ENCODE measurements around the gene CCDC85C. TPM values are rescaled to one million over a fixed set of nuclear protein-coding genes. Genes with fewer than 3 reads are reported as not detected.

The CCDC85C gene
- total RNA-seq, 2 experiments from 2014 or later = 10.2 to 11.7 TPM

GRCh38 chr14:99587460-99588278 is 16.3 kb downstream of the CCDC85C start:
- H3K4me3 Mint-ChIP-seq = no peak overlapping the region
- no peaks in the 10 kb centered on the region for H3K27me3 Mint-ChIP-seq
- H3K9me3 Mint-ChIP-seq = no peaks in the 10 kb centered on the region
- H3K4me1 Mint-ChIP-seq = peaks cover 5% of the 10 kb centered on the region
- ChIA-PET CTCF (no interaction called here), POLR2A (no interaction called here)
- no peak overlapping the region for H3K27ac Mint-ChIP-seq
- H3K36me3 Mint-ChIP-seq (ENCODE audit: low read depth) = no peaks in the 10 kb centered on the region
- DNase-seq = no peak

- Mint-ChIP-seq H3K27me3 (no peaks in the 10 kb centered on the region), H3K4me1 (peaks cover 5% of the 10 kb centered on the region), H3K9me3 (no peaks in the 10 kb centered on the region), H3K4me3 (no peak overlapping the region), H3K36me3 (ENCODE audit: low read depth) (no peaks in the 10 kb centered on the region), H3K27ac (no peak overlapping the region)
- POLR2A ChIA-PET = no interaction called here
- DNase-seq = no peak
- CTCF ChIA-PET = no interaction called here
Observed at GRCh38 chr14:99586761-99587459, 17.1 kb downstream of the CCDC85C start.

- no peak for DNase-seq
- Mint-ChIP-seq H3K27ac (no peak overlapping the region), H3K9me3 (no peaks in the 10 kb centered on the region), H3K4me3 (no peak overlapping the region), H3K4me1 (peaks cover 5% of the 10 kb centered on the region), H3K36me3 (ENCODE audit: low read depth) (no peaks in the 10 kb centered on the region), H3K27me3 (no peaks in the 10 kb centered on the region)
- CTCF ChIA-PET = interaction anchor here (0.6 kb wide), 1 partner anchor 67 kb away, joined by 4 read pairs; no protein-coding TSS in a partner anchor
- POLR2A ChIA-PET = no interaction called here
Observed at GRCh38 chr14:99586054-99586760, 17.8 kb downstream of the CCDC85C start.

GRCh38 chr14:99584823-99585222 is 19.2 kb downstream of the CCDC85C start:
- no peak for DNase-seq
- Mint-ChIP-seq H3K9me3 (no peaks in the 10 kb centered on the region), H3K27ac (no peak overlapping the region), H3K4me3 (no peak overlapping the region), H3K4me1 (peaks cover 4% of the 10 kb centered on the region), H3K27me3 (no peaks in the 10 kb centered on the region), H3K36me3 (ENCODE audit: low read depth) (no peaks in the 10 kb centered on the region)
- CTCF ChIA-PET = no interaction called here
- POLR2A ChIA-PET = no interaction called here

GRCh38 chr14:99581938-99582337 is 22.1 kb downstream of the CCDC85C start:
- Mint-ChIP-seq H3K27me3 (no peaks in the 10 kb centered on the region), H3K27ac (no peak overlapping the region), H3K36me3 (ENCODE audit: low read depth) (no peaks in the 10 kb centered on the region), H3K9me3 (no peaks in the 10 kb centered on the region), H3K4me1 (no peaks in the 10 kb centered on the region), H3K4me3 (no peak overlapping the region)
- ChIA-PET CTCF (no interaction called here), POLR2A (no interaction called here)
- no peak for DNase-seq

- Mint-ChIP-seq H3K4me1 (no peaks in the 10 kb centered on the region), H3K4me3 (no peak overlapping the region), H3K9me3 (no peaks in the 10 kb centered on the region), H3K36me3 (ENCODE audit: low read depth) (no peaks in the 10 kb centered on the region), H3K27ac (no peak overlapping the region), H3K27me3 (no peaks in the 10 kb centered on the region)
- DNase-seq = no peak
- POLR2A ChIA-PET = no interaction called here
- CTCF ChIA-PET = no interaction called here
Observed at GRCh38 chr14:99581374-99581773, 22.6 kb downstream of the CCDC85C start.

GRCh38 chr14:99579903-99580571 is 24.0 kb downstream of the CCDC85C start:
- Mint-ChIP-seq H3K36me3 (ENCODE audit: low read depth) (no peaks in the 10 kb centered on the region), H3K4me1 (no peaks in the 10 kb centered on the region), H3K9me3 (no peaks in the 10 kb centered on the region), H3K4me3 (no peak overlapping the region), H3K27ac (no peak overlapping the region), H3K27me3 (no peaks in the 10 kb centered on the region)
- ChIA-PET CTCF (no interaction called here), POLR2A (no interaction called here)
- no peak for DNase-seq

GRCh38 chr14:99579120-99579836 is 24.7 kb downstream of the CCDC85C start:
- Mint-ChIP-seq H3K4me1 (no peaks in the 10 kb centered on the region), H3K27me3 (no peaks in the 10 kb centered on the region), H3K36me3 (ENCODE audit: low read depth) (no peaks in the 10 kb centered on the region), H3K27ac (no peak overlapping the region), H3K4me3 (no peak overlapping the region), H3K9me3 (no peaks in the 10 kb centered on the region)
- POLR2A ChIA-PET = no interaction called here
- no peak for DNase-seq
- CTCF ChIA-PET = no interaction called here

- Mint-ChIP-seq H3K9me3 (no peaks in the 10 kb centered on the region), H3K27ac (no peak overlapping the region), H3K36me3 (ENCODE audit: low read depth) (no peaks in the 10 kb centered on the region), H3K4me3 (no peak overlapping the region), H3K4me1 (no peaks in the 10 kb centered on the region), H3K27me3 (no peaks in the 10 kb centered on the region)
- POLR2A ChIA-PET = no interaction called here
- DNase-seq = no peak
- CTCF ChIA-PET = no interaction called here
Observed at GRCh38 chr14:99578541-99579101, 25.4 kb downstream of the CCDC85C start.

- H3K4me1 Mint-ChIP-seq = no peaks in the 10 kb centered on the region
- no peaks in the 10 kb centered on the region for H3K36me3 Mint-ChIP-seq (ENCODE audit: low read depth)
- CTCF ChIA-PET = no interaction called here
- H3K4me3 Mint-ChIP-seq = no peak overlapping the region
- DNase-seq = no peak
- POLR2A ChIA-PET = no interaction called here
- H3K9me3 Mint-ChIP-seq = no peaks in the 10 kb centered on the region
- no peak overlapping the region for H3K27ac Mint-ChIP-seq
- no peaks in the 10 kb centered on the region for H3K27me3 Mint-ChIP-seq
Observed at GRCh38 chr14:99576761-99577705, 27.0 kb downstream of the CCDC85C start.

GRCh38 chr14:99576304-99576703 is 27.7 kb downstream of the CCDC85C start:
- Mint-ChIP-seq H3K27ac (no peak overlapping the region), H3K4me1 (no peaks in the 10 kb centered on the region), H3K27me3 (no peaks in the 10 kb centered on the region), H3K9me3 (no peaks in the 10 kb centered on the region), H3K36me3 (ENCODE audit: low read depth) (no peaks in the 10 kb centered on the region), H3K4me3 (no peak overlapping the region)
- DNase-seq = no peak
- CTCF ChIA-PET = no interaction called here
- POLR2A ChIA-PET = no interaction called here

All from activated CD4-positive, alpha-beta memory T cell treated with anti-CD3 and anti-CD28 coated beads, Interleukin-2, amount 10 ng/mL, durations not matched to agents 7 days and 5 days (primary cell).